Measurements from ENCODE around the gene PNLIP.

The PNLIP gene

GRCh38 chr10:116566932-116567331 is 21.2 kb downstream of the PNLIP start:
- H3K4me3 ChIP-seq (ENCODE audit: low read depth, low read length), result no peak overlapping the region
- TF ChIP-seq CTCF (conservative IDR thresholded peaks at IDR 0.05; ENCODE audit: low read depth, low read length), result no peak
- DNase-seq (ENCODE audit: low read depth), result no peak

GRCh38 chr10:116567335-116567734 is 21.6 kb downstream of the PNLIP start:
- TF ChIP-seq CTCF (conservative IDR thresholded peaks at IDR 0.05; ENCODE audit: low read depth, low read length), result no peak
- no peak for DNase-seq (ENCODE audit: low read depth)
- no peak overlapping the region for H3K4me3 ChIP-seq (ENCODE audit: low read depth, low read length)

GRCh38 chr10:116574797-116575196 is 29.1 kb downstream of the PNLIP start:
- no peak for TF ChIP-seq CTCF (conservative IDR thresholded peaks at IDR 0.05; ENCODE audit: low read depth, low read length)
- H3K4me3 ChIP-seq (ENCODE audit: low read depth, low read length), result no peak overlapping the region
- no peak for DNase-seq (ENCODE audit: low read depth)

- no peak for TF ChIP-seq CTCF (conservative IDR thresholded peaks at IDR 0.05; ENCODE audit: low read depth, low read length)
- H3K4me3 ChIP-seq (ENCODE audit: low read depth, low read length), result no peak overlapping the region
- DNase-seq (ENCODE audit: low read depth), result no peak
Measured at GRCh38 chr10:116587878-116588591, 42.3 kb downstream of the PNLIP start.

- DNase-seq (ENCODE audit: low read depth), result no peak
- no peak overlapping the region for H3K4me3 ChIP-seq (ENCODE audit: low read depth, low read length)
- TF ChIP-seq CTCF (conservative IDR thresholded peaks at IDR 0.05; ENCODE audit: low read depth, low read length), result no peak
Measured at GRCh38 chr10:116588995-116589394, 43.3 kb downstream of the PNLIP start.

GRCh38 chr10:116589926-116590325 is 44.2 kb downstream of the PNLIP start:
- no peak for TF ChIP-seq CTCF (conservative IDR thresholded peaks at IDR 0.05; ENCODE audit: low read depth, low read length)
- no peak for DNase-seq (ENCODE audit: low read depth)
- H3K4me3 ChIP-seq (ENCODE audit: low read depth, low read length), result no peak overlapping the region
